ENCODE results near the gene PDXDC1. TPM values are rescaled to one million over a fixed set of nuclear protein-coding genes. Genes with fewer than 3 reads are reported as not detected.
"Not testable (repeated sequence)": the region's sequence is repeated elsewhere in the genome, so short reads cannot be mapped to it uniquely, and the experiment has no call there.

PDXDC1 gene
- total RNA-seq, 1 donor from 2014 or later, result 79.7 TPM

DNA sequence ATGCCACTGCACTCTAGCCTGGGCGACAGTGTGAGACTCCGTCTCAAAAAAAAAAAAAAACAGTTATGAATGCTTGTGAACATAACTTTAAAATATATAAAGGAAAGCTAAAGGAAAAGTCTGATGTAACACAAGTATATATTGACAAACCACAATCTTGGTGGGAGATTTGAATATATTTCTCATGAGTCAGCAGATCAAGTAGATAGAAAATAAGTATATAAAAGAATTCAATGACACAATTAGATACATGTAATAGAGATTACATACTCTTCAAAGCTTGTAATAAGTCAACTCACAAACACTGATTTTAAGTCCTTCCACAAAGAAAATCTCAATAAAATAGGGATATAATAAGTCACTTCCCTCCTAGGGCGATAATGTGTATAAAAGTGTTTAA is 40.8 kb downstream of the PDXDC1 start:
- not testable (repeated sequence) for DNase-seq (ENCODE audit: low read depth in 2 of 2)

DNA sequence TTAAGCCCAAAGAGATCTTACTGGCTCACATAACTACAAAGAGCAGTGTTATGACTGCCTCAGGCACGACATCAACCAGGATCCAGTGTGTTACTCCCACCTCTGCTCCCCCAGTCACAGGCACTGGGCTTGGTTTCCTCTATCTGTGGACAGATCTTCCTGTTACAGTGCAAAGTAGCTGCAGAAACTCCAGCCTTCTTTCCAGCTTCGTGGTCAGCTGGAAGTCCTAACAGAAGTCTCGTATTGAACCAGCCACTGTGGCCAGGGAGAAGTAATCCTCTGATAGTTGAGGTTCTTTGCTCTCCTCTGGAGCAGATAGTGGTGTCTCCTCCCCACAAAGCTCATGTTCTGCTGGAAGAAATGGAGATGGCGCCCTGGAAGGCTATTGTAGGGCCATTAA is 41.5 kb downstream of the PDXDC1 start:
- DNase-seq (ENCODE audit: low read depth in 2 of 2), result peak; percentile 51 to 68

DNA sequence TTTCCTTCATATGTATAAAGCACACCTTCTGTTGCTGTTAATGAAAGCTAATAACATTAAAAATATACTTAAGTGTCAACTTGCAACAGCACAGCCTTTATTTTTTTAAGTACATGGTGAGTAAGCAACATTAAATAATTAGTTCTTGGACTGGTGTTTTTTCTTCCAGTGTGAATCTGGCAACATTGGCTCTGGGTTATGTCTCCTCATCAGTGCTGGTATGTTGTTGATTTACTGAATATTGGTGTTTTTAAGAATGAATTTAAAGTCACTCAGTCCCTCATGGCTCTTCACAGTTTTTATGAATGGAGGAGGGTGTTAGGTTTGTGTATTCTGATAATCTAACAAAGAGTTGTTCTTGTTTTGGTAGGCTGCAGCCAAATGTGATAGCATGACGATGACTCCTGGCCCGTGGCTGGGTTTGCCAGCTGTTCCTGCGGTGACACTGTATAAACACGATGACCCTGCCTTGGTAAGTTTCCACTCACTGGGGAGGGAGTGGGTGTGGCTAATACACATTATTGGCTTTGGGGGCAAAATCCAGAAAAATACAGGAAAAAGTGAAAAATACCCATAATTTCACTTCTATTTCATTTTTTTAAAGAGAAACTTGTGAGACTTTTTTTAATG is 42.2 kb downstream of the PDXDC1 start:
- DNase-seq (ENCODE audit: low read depth in 2 of 2), result peak; percentile 89 to 96

DNA sequence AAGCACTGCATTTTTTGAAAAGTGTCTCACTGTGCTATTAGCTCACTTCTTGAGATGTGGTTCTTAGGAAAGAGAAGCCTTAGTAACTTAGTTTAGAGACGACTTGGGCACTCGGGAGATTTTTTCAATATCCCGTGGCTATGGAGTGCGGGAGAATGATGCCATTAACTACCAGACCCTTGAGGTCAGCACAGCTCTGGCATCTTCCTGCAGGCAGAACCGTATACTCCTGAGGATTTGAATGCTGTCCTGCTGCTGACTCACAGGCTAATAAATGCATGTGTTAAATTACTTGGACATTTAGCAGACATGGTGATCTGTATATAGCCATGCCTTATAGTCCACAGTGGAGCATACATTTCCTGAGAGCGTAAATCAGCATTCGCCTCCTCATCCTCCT is 46.6 kb downstream of the PDXDC1 start:
- DNase-seq (ENCODE audit: low read depth in 2 of 2), result not testable (repeated sequence)

DNA sequence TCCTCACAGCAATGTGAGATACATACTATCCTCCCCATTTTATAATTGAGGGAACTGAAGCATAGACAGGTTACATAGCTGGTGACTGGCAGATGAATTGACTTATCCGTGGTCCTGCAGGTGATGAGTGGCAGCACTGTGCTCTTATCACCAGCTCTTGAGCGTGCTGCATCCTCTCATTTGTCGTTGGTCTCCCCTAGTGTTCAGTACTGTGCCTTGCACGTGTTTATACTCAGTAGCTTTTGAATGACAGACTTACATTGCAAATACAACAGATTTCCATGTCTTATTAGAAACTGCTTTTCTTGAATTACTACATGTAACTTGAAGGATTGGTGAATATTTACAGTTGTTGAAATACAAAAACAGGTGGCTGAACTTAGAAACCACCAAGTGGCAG is 47.4 kb downstream of the PDXDC1 start:
- DNase-seq (ENCODE audit: low read depth in 2 of 2), result peak; percentile 88 to 90

DNA sequence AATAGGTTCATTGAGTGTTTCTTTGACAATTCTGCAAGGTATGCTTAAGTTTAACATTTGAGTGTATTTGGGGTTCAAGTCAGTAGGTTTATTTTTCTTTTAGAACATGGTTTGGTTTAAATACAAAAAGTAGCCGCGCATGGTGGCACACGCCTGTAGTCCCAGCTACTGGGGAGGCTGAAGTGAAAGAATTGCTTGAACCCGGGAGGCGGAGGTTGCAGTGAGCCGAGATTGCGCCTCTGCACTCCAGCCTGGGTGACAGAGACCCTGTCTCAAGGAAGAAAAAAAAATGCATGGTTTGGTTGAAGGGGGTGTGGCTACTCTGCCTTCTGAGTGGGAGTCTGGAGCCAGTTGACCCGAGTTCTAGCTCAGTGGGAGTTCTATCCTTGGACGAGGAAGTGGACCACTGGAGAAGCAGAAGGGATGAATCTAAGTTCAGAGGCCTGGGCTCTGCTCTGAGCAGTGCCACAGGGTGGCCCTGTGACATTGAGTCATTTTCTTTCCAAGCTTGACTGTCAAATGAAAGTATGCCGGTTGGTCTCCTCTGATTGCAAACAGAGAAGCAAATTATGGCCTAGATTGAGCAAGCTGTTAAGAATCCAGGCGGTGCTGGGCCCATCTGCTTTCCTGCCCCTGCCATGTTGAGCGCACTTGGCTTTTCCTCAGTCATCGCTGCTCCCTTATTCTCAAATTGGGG is 48.7 kb downstream of the PDXDC1 start:
- not testable (repeated sequence) for DNase-seq (ENCODE audit: low read depth in 2 of 2)

DNA sequence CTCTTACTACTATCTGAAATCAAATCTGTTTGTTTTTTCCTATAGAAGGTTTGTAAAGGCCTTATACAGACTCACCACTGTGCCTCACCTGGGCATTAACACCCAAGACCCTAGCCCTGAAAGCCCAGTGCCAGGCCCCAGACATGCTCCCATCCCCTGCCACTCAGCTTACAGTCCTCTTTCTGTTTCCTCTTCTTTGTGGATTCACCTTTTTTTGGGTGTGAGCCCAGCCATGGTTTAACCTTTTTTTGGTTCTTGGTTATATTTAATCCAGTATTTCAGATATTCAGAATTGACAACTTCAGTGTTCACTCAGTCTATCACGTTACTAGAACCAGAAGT is 50.0 kb downstream of the PDXDC1 start:
- DNase-seq (ENCODE audit: low read depth in 2 of 2), result not testable (repeated sequence)

DNA sequence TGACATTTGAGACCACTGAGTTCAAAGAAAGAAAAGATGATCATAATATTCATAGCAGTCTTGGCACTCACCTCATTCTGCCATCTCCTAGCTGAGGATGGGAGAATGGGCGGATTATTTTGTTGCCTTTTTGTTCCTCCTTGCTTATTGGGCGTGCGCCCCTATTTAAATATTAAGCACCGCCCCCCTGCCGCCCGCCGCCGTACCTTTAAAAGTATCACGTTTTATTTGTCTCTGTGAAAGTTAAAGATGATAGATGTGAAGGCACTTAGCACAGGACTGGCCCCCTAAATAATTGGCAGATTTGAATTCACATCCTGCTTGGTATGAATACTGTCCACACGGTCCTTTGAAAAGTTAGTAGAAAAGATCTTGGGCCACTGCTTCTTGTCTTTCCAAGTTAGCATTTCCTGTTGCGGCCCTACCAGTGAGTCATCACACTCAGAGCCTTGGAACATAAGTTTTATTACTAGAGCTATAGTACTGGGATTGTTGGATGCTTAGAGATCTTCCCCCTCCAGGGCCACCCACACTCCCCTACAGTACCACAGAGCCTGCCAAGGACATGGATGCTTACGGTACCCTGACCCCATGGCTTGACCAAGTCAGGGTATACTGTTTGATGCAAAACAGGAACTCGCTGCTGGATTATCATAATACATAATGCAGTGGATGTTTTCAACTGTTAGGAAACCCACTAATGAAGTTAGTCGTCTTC is 50.6 kb downstream of the PDXDC1 start:
- peak in 1 of 2 donors; percentile 38 for DNase-seq (ENCODE audit: low read depth in 2 of 2)

DNA sequence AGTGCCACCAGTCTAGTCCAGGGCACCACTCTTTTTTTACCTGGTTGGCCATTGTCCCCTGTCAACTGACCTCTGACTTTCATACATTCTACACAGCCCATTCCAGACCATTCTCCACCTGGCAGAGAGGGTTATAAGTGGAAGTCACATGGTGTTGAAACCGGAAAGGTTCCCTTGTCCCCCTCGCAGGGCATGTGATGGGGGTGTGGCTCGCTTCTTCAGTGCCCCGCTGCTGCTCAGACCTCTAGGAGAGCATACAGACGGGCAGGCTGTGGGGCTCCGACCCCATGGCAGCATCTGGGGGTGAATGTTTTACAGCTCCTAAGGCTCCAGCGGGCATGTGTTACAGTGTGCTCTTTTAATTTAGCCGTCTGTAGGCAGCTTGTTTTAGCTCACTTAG is 52.2 kb downstream of the PDXDC1 start:
- not testable (repeated sequence) for DNase-seq (ENCODE audit: low read depth in 2 of 2)

DNA sequence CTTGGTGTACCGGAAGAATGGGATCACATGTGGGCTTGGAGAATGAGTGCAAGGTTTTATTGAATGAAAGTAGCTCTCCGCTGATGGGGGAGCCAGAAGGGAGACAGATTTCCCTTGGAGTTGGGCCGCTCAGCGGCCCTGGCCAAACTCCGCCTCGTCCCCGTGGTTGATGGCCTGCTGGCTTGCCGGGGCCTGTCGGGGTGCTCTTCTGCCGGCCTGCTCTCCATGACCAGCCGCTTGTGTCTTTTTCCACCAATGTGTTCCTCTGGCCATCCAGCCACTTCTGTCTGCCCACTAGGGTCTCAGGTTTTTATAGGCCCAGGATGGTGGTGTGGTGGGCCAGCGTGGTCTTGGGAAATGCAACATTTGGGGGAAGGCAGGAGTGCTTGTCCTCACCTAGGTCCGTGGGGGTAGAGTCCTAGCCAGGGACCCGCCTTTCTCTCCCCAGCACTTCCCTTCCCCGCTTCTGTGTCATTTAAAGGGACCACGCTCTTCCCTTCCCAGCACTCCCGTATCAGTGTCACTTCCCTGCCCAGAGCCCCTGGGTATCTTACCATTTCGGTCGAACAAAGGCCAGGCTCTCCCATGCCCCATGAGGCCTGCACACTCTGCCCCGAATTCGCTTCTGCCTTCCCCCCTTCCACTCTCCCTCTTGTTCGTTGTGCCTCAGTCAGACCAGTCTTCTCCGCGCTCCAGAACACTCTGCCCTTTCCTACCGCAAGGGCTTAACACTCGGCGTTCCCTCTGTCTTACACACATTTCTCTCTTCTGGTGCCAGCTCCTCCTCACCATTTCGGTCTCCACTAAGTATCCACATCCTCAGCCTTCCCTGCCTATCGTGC is 52.9 kb downstream of the PDXDC1 start:
- not testable (repeated sequence) for DNase-seq (ENCODE audit: low read depth in 2 of 2)

DNA sequence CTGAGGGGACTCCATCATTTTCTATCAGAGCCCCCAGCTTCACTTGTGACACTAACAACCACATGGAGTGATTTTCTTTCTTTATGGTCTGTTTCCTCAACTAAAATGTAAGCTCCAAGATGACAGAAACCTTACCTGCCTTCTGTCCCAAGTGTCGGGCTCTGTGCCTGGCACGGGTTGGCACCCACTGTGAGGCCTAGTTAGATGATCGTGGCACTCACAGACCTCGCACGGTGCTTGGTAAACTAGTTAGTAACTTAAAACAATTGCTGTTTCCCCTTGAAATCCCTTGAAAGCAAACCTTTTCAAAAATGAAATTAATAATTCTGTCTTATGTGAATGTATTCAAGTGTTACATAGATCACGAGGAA is 53.5 kb downstream of the PDXDC1 start:
- not testable (repeated sequence) for DNase-seq (ENCODE audit: low read depth in 2 of 2)

DNA sequence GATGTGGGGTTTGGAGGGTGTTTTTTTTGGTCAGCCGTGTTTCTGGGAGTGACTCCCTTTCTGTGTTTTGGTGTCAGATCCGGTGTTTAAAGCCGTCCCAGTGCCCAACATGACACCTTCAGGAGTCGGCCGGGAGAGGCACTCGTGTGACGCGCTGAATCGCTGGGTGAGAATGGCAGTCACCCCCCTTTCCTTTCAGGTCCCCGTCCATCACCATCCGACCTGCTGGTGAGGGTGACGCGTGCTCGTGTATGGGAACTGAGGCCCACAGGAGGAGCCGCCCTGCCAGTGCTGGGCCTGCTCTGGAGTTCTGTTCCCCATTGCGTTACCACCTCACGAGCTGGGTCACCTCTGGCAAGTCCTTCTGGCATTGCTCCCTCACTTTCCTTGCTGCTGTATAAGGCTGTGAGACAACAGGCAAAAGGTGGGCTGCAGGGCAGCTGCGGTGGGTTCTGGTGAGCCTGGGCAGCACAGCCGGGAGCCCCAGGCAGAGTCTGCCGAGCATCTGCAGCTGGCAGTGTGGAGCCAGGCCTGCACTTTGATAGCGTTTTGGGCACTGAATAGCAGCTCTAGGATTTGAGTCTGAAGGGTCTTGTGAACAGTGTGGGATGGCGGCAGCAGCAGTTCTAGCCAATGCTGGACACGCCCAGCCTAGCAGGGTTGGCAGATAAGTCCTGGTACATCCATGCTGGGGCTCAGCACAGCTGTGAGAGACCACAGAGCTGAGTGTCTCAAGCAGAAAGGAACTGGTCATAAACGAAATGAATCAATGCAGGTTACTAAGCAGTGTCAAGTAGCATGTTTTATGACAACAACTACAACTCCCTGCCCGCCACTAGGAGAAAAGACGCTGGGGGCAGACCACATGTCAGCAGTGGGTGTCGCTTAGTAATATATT is 54.2 kb downstream of the PDXDC1 start:
- not testable (repeated sequence) for DNase-seq (ENCODE audit: low read depth in 2 of 2)

DNA sequence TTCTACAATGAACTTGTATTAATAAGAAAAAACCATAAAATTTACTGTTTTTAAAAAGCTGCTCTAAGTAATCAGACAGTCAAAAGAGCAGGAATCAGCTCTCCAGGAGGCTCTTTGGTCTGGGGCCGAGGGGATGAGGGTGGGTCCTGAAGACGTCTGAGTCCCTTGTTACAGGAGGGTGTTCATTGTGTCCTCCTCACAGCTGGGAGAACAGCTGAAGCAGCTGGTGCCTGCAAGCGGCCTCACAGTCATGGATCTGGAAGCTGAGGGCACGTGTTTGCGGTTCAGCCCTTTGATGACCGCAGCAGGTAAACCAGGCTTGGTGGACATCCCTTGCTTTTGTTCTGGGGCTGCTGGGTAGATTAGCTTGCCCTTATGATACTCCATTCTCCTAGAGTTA is 54.9 kb downstream of the PDXDC1 start:
- DNase-seq (ENCODE audit: low read depth in 2 of 2), result not testable (repeated sequence)

DNA sequence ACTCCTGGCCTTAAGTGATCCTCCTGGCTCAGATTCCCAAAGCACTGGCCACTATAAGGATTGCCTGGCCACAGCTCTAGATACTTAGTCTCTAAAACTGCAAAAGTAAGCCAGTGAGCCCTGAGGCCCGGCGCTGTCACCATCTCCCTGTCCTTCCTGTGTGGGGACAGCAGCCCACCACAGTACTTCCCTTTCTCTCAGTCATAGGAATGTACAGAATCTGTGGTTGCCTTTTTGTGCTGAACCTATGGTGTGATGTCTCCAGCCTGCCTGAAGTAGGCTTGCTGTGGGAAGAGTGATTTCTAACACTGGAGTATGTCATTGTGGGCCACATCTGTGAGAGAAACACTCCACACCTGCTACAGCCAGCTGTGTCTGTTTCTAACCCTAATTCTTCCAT is 56.4 kb downstream of the PDXDC1 start:
- DNase-seq (ENCODE audit: low read depth in 2 of 2), result no peak

DNA sequence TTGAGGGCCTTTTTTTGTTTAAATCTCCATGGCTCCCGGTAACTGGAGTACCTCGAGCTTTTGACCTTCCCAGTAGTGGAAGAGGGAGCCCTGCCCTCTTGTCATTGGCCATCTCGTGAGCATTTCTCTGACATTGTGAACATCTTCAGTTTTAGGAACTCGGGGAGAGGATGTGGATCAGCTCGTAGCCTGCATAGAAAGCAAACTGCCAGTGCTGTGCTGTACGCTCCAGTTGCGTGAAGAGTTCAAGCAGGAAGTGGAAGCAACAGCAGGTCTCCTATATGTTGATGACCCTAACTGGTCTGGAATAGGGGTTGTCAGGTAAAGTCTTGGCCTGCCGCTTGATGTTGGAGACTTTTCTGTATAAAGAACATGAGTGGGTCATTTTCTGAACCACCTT is 56.8 kb downstream of the PDXDC1 start:
- DNase-seq (ENCODE audit: low read depth in 2 of 2), result no peak

DNA sequence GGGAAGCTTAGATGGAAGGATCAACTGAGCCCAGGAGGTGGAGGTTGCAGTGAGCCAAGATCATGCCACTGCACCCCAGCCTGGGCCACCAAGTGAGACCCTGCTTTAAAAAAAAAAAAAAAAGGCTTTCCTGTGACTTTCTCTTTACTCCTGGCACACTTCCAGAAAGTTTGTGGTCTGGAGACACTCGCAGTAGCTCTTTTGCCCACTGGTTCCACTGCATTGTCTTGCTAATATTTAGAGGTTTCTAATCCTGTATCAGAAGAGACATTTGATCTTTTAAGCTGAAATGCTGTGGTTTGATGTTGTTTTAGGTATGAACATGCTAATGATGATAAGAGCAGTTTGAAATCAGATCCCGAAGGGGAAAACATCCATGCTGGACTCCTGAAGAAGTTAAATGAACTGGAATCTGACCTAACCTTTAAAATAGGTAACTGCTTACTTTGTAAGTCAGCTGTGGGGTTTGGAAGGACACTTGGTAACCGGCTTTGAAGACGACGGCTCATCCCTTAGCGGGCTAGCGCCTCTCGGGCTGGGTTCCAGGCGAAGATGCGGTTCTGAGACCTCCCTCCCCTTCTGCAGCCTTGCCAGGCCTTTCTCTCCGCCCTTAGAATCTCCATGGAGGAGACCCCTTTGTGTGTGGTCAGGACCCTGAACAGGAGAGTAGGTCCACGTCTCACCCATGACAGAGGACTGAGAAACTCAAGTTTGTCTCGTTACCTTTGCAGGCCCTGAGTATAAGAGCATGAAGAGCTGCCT is 57.9 kb downstream of the PDXDC1 start:
- DNase-seq (ENCODE audit: low read depth in 2 of 2), result peak in 1 of 2 donors; percentile 39

DNA sequence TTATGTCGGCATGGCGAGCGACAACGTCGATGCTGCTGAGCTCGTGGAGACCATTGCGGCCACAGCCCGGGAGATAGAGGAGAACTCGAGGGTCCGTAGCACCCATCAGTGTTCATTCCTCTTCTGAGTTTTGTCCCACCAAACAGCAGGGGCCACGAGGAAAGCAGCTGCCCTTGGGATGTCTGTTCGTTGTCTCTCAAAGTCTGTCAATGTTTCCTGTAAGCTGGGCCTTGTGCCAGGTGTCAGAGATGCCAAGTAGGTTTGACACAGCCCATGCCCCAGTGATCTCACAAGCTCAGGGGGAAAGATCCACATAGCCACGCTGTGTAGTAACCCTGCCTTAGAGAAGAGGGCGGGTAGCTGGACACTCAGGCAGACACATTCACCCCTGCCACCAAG is 58.5 kb downstream of the PDXDC1 start:
- peak; percentile 51 to 69 for DNase-seq (ENCODE audit: low read depth in 2 of 2)

DNA sequence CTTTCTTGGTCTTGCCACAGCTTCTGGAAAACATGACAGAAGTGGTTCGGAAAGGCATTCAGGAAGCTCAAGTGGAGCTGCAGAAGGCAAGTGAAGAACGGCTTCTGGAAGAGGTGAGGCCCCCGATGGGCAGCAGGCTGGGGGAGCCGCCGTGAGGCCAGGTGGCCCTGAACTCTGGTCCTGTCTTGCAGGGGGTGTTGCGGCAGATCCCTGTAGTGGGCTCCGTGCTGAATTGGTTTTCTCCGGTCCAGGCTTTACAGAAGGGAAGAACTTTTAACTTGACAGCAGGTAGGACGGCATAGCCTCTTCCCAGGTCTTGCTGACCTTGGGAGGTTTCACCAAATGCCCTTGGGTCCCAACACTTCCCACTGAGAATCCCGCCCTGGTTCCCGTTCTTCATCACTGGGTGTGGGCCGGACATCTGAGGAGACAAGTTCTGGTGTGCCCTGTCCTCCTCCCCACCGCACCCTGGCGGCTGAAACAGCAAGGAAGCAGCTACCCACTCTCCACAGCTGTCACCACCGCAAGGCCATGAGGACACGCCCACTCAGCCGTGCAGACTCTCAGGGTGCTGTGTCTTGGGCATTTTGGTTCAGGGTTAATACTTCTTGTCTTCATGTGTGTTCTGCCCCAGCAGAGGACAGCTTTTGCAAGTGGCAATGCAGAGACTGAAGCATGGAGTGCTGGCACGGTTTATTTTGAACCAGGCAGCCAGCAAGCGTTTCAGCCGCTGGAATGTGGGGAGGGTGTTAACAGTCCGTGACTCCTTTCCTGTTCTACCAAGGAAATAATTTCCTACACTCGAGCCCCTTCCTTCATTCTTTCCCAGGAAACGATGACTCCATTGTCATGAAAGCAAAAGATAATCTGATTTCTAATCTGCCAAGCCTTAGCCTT is 59.7 kb downstream of the PDXDC1 start:
- peak; percentile 56 to 84 for DNase-seq (ENCODE audit: low read depth in 2 of 2)

DNA sequence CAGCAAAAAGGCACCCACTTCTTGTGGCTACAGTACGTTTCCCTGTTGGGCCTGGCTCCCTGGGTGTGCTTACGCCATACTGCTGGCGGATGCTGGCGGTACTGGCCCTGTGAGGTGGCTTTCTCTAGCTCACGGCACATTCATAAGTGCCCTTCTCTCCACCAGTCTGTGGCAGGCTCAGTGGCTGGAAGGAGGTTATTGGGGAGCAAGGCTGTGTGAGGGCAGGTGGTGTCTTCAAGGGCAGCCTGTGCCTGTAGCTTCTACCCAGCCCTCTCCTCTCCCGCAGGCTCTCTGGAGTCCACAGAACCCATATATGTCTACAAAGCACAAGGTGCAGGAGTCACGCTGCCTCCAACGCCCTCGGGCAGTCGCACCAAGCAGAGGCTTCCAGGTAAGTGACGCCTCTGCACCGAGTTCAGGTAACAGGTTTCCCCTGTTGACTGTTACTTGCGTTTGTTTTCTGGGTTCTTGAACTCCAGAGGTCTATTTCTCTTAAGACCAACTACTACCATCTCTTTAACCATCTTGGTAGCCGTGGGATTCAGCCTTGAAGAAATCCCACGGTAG is 60.4 kb downstream of the PDXDC1 start:
- no peak for DNase-seq (ENCODE audit: low read depth in 2 of 2)

Data from dermis microvascular lymphatic vessel endothelial cell (primary cell).